ENCODE results near the gene PVALEF. TPM values are rescaled to one million over a fixed set of nuclear protein-coding genes. Genes with fewer than 3 reads are reported as not detected.

PVALEF gene
- total RNA-seq, 1 donor: not detected

- Histone ChIP-seq H3K4me2 (ENCODE audit: insufficient read depth, low read length) (no peak overlapping the region), H4K20me1 (ENCODE audit: insufficient read depth, low read length) (no peaks in the 10 kb centered on the region), H3K27ac (ENCODE audit: low read depth, low read length) (no peak overlapping the region), H2AFZ (ENCODE audit: low read length) (no peak overlapping the region), H3K9me3 (ENCODE audit: low read depth, low read length) (no peaks in the 10 kb centered on the region), H3K4me1 (ENCODE audit: insufficient read depth, low read length) (no peaks in the 10 kb centered on the region), H3K4me3 (ENCODE audit: insufficient read depth, low read length) (no peak overlapping the region), H3K79me2 (ENCODE audit: insufficient read depth, low read length) (no peaks in the 10 kb centered on the region), H3K27me3 (ENCODE audit: insufficient read depth, low read length) (peaks cover 7% of the 10 kb centered on the region), H3K36me3 (ENCODE audit: insufficient read depth, low read length) (no peaks in the 10 kb centered on the region)
- DNase-seq (ENCODE audit: insufficient read length, low spot score, missing footprints): peak; percentile 89
- TF ChIP-seq CTCF (IDR thresholded peaks at IDR 0.05; ENCODE audit: extremely low read depth, low read depth, low read length): no peak
These were observed 22.5 kb downstream of the PVALEF start for GRCh38 chr17:81187586-81188490.

DNA sequence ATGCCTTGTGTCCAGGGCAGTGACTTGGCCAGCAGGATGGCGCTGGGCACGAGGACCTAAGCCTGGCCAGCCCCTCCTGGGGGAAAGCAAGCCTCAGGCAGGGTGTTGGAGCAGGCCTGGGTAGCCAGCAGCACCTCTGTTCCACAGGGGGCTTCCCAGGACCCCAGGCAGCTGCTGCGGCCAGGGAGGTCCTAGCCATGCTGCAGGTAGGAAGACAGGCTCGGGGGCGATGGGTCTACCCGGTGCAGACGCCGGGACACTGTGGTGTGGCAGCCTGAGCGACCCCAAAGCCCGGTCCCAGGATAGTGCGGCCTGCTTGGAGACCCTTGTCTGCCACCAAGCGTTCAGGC, 23.2 kb downstream of the PVALEF start:
- Histone ChIP-seq H3K4me3 (ENCODE audit: insufficient read depth, low read length) (no peak overlapping the region), H4K20me1 (ENCODE audit: insufficient read depth, low read length) (no peaks in the 10 kb centered on the region), H3K79me2 (ENCODE audit: insufficient read depth, low read length) (no peaks in the 10 kb centered on the region), H3K36me3 (ENCODE audit: insufficient read depth, low read length) (no peaks in the 10 kb centered on the region), H3K9me3 (ENCODE audit: low read depth, low read length) (no peaks in the 10 kb centered on the region), H3K27ac (ENCODE audit: low read depth, low read length) (no peak overlapping the region), H3K4me1 (ENCODE audit: insufficient read depth, low read length) (no peaks in the 10 kb centered on the region), H2AFZ (ENCODE audit: low read length) (no peak overlapping the region), H3K27me3 (ENCODE audit: insufficient read depth, low read length) (peaks cover 7% of the 10 kb centered on the region), H3K4me2 (ENCODE audit: insufficient read depth, low read length) (no peak overlapping the region)
- no peak for DNase-seq (ENCODE audit: insufficient read length, low spot score, missing footprints)
- no peak for TF ChIP-seq CTCF (IDR thresholded peaks at IDR 0.05; ENCODE audit: extremely low read depth, low read depth, low read length)

DNA sequence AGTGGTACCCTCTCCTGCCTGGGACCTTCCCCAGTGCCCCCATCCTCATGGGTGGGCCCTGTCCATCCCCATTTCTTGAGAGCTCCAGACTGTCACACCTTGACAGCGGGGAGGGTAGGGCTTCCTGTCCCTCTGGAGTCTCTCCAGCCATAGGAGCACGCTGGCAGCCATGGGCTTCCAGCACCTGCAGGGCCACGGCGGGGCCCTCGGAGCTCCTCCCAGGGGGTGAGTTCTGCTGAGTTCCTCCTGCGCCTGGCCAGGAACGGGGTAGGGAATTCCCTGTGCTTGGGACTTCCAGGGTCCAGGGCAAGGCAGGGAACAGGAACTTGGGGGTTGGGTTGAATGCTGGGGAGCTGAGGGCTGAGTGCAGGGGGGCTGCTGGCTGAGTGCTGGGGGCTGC, 23.7 kb downstream of the PVALEF start:
- Histone ChIP-seq H2AFZ (ENCODE audit: low read length) (no peak overlapping the region), H3K36me3 (ENCODE audit: insufficient read depth, low read length) (no peaks in the 10 kb centered on the region), H4K20me1 (ENCODE audit: insufficient read depth, low read length) (no peaks in the 10 kb centered on the region), H3K9me3 (ENCODE audit: low read depth, low read length) (no peaks in the 10 kb centered on the region), H3K4me3 (ENCODE audit: insufficient read depth, low read length) (no peak overlapping the region), H3K4me1 (ENCODE audit: insufficient read depth, low read length) (no peaks in the 10 kb centered on the region), H3K27me3 (ENCODE audit: insufficient read depth, low read length) (peaks cover 7% of the 10 kb centered on the region), H3K27ac (ENCODE audit: low read depth, low read length) (no peak overlapping the region), H3K79me2 (ENCODE audit: insufficient read depth, low read length) (no peaks in the 10 kb centered on the region), H3K4me2 (ENCODE audit: insufficient read depth, low read length) (no peak overlapping the region)
- no peak for TF ChIP-seq CTCF (IDR thresholded peaks at IDR 0.05; ENCODE audit: extremely low read depth, low read depth, low read length)
- no peak for DNase-seq (ENCODE audit: insufficient read length, low spot score, missing footprints)

- no peak for TF ChIP-seq CTCF (IDR thresholded peaks at IDR 0.05; ENCODE audit: extremely low read depth, low read depth, low read length)
- Histone ChIP-seq H3K4me1 (ENCODE audit: insufficient read depth, low read length) (no peaks in the 10 kb centered on the region), H3K27me3 (ENCODE audit: insufficient read depth, low read length) (peaks cover under 1% of the 10 kb centered on the region), H3K27ac (ENCODE audit: low read depth, low read length) (no peak overlapping the region), H3K79me2 (ENCODE audit: insufficient read depth, low read length) (no peaks in the 10 kb centered on the region), H3K9me3 (ENCODE audit: low read depth, low read length) (no peaks in the 10 kb centered on the region), H3K4me3 (ENCODE audit: insufficient read depth, low read length) (no peak overlapping the region), H2AFZ (ENCODE audit: low read length) (no peak overlapping the region), H4K20me1 (ENCODE audit: insufficient read depth, low read length) (no peaks in the 10 kb centered on the region), H3K4me2 (ENCODE audit: insufficient read depth, low read length) (no peak overlapping the region), H3K36me3 (ENCODE audit: insufficient read depth, low read length) (no peaks in the 10 kb centered on the region)
- no peak for DNase-seq (ENCODE audit: insufficient read length, low spot score, missing footprints)
These were observed 24.6 kb downstream of the PVALEF start for GRCh38 chr17:81189670-81190530.
